GM12873 (cell line): ENCODE measurements around the gene C12orf75.

Source experiments
- TF ChIP-seq, protein P1 (sequence below): IDR thresholded peaks from 2 replicates; pipeline ENCODE4 v1.5.1; 2012; ENCODE audit warnings: low read depth, mild to moderate bottlenecking, moderate library complexity, low read length, control low read depth; ENCODE audit not compliant: insufficient read depth; ENCODE audit errors: missing control alignments

The C12orf75 gene

DNA sequence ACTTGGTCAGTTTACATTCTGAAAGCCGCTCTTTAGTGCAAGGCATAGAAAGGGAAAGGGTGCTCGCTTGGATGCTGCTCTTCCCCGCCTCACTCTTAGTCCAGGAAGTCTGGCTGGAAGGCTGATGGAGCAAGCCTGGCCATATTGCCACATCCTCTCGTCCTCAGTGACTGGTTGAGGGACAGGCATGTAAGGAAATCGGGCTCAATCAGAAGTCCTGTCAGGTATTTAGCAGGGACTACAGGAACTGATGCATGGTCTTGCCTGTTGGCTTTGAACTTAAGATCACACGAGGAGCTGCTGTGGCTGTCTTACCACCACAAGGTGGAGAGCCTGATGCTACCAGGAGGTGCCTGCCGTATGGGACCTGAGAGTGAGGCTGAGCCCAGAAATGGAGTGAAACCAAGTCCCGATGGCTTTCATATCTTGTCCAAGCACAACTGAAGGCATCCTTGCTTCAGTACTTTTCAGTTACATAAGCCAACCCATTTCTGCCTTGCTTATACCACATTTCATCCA lies 10.7 kb upstream of the C12orf75 start:
- TF ChIP-seq, protein P1, sequence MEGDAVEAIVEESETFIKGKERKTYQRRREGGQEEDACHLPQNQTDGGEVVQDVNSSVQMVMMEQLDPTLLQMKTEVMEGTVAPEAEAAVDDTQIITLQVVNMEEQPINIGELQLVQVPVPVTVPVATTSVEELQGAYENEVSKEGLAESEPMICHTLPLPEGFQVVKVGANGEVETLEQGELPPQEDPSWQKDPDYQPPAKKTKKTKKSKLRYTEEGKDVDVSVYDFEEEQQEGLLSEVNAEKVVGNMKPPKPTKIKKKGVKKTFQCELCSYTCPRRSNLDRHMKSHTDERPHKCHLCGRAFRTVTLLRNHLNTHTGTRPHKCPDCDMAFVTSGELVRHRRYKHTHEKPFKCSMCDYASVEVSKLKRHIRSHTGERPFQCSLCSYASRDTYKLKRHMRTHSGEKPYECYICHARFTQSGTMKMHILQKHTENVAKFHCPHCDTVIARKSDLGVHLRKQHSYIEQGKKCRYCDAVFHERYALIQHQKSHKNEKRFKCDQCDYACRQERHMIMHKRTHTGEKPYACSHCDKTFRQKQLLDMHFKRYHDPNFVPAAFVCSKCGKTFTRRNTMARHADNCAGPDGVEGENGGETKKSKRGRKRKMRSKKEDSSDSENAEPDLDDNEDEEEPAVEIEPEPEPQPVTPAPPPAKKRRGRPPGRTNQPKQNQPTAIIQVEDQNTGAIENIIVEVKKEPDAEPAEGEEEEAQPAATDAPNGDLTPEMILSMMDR: peak; percentile 38

GRCh38 chr12:105321125-105321524 lies 9.4 kb upstream of the C12orf75 start:
- TF ChIP-seq, protein P1: peak; percentile 68

GRCh38 chr12:105322070-105322469 lies 8.4 kb upstream of the C12orf75 start:
- TF ChIP-seq, protein P1: no peak

DNA sequence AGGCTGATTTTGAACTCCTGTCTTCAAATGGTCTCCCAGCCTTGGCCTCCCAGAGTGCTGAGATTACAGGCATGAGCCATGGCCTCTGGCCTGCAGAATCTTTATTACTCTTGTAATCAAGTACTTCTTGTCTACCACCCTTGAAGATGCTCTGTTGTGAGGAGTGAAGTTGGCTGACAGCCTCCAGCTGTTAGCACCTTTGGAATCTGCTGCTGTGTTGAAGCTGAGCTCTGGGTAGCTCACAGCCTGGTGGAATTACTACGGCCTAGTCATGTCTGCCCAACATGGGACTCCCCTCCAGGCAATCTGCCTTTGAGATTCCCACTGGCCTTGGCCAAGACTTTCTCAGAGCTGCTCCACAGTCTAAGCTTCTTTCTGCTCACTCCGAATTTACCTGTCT lies 5.8 kb upstream of the C12orf75 start:
- TF ChIP-seq, protein P1: no peak

GRCh38 chr12:105325117-105325516 lies 5.4 kb upstream of the C12orf75 start:
- TF ChIP-seq, protein P1: no peak

- TF ChIP-seq, protein P1: no peak
Measured at GRCh38 chr12:105329926-105330282, 587 bp upstream of the C12orf75 start.

- TF ChIP-seq, protein P1: no peak
Measured at GRCh38 chr12:105330931-105331804, 677 bp downstream of the C12orf75 start.
